ENCODE data around the gene AHSA1.

AHSA1 gene

DNA sequence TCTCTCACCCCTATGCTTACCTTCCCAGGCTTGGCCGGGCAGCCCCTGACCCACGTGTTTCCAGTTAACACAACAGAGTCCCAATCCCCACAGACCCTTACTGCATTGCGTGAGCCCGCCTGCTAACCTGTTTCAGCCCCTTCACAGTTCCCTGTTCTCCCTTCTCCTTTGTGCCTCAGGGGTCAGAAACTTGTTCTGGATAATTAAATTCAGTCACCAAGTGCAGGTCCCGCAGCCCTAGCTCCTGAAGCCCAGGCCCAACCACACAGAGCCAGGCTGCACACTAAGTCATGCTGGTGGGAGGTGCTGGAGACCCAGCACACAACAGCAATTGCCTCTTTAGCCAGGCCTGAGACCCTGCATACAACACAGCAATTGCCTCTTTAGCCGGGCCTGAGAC lies 31.1 kb downstream of the AHSA1 start:
- TF ChIP-seq, protein P1, sequence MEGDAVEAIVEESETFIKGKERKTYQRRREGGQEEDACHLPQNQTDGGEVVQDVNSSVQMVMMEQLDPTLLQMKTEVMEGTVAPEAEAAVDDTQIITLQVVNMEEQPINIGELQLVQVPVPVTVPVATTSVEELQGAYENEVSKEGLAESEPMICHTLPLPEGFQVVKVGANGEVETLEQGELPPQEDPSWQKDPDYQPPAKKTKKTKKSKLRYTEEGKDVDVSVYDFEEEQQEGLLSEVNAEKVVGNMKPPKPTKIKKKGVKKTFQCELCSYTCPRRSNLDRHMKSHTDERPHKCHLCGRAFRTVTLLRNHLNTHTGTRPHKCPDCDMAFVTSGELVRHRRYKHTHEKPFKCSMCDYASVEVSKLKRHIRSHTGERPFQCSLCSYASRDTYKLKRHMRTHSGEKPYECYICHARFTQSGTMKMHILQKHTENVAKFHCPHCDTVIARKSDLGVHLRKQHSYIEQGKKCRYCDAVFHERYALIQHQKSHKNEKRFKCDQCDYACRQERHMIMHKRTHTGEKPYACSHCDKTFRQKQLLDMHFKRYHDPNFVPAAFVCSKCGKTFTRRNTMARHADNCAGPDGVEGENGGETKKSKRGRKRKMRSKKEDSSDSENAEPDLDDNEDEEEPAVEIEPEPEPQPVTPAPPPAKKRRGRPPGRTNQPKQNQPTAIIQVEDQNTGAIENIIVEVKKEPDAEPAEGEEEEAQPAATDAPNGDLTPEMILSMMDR (IDR thresholded peaks at IDR 0.05), result no peak

DNA sequence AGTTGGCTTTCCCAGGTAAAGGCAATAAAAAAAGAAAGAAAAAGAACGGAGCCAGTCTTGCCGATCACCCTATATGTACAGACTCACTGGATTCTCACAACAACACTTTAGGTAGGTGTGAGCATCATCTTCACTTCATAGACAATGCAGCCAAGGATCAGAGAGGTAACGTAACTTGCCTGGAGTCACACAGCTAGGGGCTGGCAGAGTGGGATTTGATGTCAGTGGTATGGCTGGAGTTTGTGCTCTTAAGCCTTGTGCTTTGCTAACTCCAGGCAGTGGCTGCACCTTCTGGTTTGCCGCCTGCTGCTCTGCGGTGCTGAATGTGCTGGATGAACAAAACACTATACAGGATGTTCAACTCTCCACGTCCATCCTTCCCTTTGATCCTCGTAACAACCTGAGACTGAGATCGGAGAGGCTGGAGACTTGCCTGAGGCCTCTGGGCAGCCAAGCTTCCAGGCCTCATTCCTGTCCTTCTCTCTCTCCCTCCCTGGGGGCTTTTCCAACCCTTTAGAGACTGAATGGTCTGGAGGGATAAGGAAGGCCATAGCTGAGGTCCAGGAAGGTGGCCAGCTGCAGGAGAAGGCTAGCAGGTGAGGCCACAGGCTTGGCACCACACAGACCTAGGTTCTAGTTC lies 32.6 kb downstream of the AHSA1 start:
- TF ChIP-seq, protein P1 (IDR thresholded peaks at IDR 0.05), result no peak

GRCh38 chr14:77491056-77491455 lies 33.2 kb downstream of the AHSA1 start:
- TF ChIP-seq, protein P1 (IDR thresholded peaks at IDR 0.05), result no peak

DNA sequence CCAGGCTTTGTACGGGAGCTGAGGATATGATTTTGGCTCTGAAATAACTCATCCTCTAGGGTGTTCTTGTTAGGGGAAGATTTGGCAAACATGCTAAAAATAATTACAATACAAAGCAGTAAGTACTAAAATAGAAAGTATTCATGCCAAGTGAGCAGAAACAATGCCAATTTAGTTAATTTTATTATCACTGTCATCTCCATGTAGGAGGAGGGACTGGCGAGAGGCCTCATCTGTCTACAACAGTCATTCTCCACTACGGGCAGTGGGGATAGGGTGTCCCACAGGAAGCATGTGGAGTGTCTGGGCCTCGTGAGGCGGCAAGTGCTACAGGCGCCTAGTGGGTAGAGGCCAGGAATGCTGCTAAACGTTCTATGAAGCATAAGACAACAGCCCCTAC lies 37.4 kb downstream of the AHSA1 start:
- TF ChIP-seq, protein P1 (IDR thresholded peaks at IDR 0.05), result no peak

DNA sequence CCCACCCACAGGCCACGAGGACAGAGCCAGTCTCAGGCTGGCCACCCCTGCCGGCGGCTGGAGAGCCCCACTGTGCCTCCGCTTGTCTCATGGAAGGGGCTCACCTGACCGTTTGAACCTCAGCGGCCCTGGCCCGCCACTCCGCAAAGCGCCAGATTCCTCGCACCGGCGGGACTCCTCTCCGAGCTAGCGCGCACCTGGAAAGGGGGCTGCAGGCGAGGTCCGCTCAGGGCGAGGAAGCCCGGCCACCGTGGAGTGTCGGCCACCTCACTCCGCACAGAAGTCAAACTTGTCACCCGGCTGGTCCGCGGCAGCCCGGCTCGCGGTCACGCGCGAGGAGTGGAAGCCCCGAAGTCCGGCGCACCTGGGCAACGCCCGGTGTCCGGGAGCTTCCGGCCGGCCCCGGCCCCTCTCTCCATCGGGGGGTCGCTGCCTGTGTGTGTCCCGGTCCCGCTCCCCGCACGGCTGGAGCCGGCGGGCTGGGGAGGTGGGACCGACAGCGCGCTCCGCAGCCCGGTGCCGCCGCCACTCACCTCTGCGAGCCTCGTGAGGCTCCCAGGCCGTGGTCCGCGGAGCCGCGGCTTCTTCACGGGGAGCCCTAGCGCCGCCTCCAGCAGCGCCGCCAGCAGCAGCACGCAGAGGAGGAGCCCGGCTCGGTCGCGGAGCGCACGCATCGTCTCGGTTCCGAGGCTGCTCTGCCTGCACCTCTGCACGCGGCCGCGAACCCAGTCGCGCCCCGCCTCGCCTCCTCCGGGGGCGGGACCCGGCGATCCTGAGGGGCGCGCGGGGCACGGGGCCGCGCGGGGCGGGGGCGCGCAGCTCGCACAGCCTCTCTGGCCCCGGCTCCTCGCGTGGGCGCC lies 40.5 kb downstream of the AHSA1 start, which contains the start of gene ISM2:
Gene ISM2, minus strand, starts transcription at position 697 of the 860 bp plus-strand sequence. Its CDS starts 23 bp downstream, at position 674.
- TF ChIP-seq, protein P1 (IDR thresholded peaks at IDR 0.05), result no peak

DNA sequence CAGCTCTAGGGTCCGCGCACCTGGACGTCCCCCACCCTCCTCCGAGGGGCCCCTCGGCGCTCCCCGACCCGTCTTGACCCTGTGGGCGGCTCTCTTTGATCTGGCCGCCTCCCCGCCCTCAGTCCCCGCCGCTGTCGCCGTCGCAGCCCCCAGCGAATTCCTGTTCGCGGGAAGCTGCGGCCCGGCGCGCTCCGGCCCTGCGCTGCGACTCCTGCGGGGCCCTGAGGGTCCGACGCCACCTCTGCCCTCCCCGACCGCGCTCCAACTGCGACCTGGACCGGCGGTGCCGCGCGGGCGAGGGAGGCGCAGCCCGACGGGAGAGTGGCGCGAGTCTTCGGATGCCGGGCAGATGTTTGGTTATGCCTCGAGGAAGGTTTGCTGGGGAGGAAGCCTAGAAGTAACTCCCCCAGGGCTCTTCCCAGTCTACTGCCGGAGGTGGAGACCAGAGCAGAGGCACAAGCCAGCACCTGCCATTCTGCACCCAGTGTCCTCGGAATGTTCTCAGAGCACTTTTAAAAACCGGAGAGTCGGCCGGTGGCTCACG lies 41.2 kb downstream of the AHSA1 start:
- TF ChIP-seq, protein P1 (IDR thresholded peaks at IDR 0.05), result no peak

- TF ChIP-seq, protein P1 (IDR thresholded peaks at IDR 0.05), result no peak
Observed at GRCh38 chr14:77502109-77502782, 44.4 kb downstream of the AHSA1 start.
